GM21737 (cell line): ENCODE results near the gene COX10.
"Not testable (repeated sequence)": the region's sequence is repeated elsewhere in the genome, so short reads cannot be mapped to it uniquely, and the experiment has no call there.

Experiments used
- ATAC-seq: cut with Tn5 transposase; IDR thresholded peaks from one replicate; pipeline ENCODE4 v1.9.1; 2021; ENCODE audit warnings: mild to moderate bottlenecking, moderate library complexity; ENCODE audit not compliant: unreplicated experiment

Gene COX10

DNA sequence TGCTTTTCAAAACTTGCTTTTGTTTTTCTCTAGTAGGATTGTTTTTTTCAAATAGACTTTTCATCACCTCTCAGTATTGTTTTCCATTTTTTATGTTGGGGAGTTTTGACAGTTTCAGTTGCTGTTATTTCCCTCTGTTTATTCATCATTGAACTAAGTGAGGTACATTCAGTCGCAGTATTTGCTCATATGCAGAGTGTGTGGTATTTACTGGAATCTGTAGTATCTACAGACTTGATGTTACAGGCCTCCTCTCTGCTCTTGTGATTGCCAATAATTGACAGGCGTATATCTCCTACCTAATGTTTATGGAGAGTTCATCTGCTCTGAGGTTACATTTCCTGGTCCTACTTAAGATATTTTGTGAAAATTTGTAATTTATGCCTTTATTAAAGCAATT, 49.6 kb downstream of the COX10 start:
- no peak for ATAC-seq

DNA sequence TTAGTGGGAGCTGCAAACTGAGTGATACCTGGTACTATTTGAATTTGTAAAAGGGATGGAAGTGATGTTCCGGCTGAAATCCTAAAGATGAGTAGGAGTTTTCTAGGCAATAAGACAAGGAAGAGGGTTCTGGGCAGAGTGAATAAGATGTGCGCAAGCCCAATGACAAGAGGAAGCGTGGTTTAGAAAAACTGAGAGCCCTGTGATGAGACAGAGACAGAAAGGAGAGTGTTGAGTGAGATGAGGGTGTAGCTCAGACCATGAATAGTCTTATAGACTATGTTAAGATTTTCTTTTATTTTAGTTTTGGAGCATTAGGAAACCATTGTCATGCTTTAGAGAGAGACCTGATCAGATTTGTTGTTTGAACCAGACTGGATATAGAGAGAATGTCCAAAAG, 50.2 kb downstream of the COX10 start:
- no peak for ATAC-seq

DNA sequence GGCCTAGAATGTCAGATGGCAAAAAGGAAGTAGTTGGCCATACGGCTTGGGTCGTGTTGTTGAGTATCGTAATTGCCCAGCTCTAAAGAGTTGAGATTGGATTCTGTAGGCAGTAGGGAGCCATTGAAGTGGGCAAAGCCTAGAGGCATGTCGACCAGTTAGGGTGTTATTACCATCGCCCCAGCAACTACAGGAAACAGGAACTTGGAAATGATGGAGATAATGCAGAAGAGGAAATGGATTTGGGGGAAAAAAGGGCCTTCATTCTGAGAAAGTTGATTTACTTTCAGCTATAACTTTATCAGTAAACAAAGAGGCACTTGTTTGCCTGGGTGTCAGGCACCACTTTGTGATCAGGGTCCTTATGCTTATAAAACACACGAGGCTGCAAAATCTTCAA, 52.6 kb downstream of the COX10 start:
- ATAC-seq = no peak

DNA sequence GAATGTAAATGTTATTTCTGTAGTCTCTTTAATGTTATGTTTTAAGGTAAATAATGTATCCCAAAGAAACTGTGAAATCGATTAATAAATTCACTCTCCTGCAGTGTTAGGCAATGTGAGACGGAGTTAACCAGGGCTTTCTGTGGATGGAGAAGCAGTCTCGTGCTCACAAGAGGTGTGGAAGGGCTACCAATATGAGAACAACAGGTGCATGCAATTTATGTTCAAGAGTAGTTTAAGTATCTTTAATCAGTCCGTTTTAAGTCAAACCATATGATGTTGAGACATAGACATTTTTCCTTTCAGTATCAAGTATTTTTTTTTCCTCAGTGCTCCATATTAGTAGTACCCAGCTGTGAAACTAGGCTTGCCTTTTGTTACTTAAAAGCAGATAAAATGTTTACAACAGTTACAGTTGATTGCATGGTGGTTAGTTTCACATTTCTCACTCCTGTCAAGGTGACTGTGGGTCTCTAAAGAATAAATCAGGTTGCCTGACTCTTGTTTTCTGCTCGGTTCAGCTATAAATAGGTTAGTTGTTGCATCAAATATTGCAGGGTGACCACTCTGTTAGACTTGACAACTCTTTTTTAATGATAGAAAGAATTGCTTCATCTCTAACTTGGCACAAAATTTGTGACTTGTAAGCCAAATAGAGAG, 54.4 kb downstream of the COX10 start:
- ATAC-seq = no peak

DNA sequence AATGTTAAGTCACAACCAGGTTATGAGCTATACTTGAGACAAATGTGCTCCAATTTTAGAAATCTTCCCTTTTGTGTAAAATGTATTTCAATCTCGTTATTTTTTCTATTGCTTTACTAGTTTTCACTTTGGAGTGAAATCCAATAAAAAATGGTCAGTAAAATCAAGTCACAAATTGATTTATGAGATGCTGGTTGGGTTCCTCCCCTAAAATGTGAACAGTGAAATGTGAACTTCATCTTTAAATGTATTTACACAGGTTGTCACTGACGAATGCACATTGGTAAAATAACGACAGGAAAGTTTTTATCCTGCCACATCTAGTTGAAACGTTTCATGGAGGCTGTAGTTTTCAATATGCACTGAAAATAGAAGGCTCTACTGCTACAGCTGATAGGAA, 55.5 kb downstream of the COX10 start:
- ATAC-seq = no peak

DNA sequence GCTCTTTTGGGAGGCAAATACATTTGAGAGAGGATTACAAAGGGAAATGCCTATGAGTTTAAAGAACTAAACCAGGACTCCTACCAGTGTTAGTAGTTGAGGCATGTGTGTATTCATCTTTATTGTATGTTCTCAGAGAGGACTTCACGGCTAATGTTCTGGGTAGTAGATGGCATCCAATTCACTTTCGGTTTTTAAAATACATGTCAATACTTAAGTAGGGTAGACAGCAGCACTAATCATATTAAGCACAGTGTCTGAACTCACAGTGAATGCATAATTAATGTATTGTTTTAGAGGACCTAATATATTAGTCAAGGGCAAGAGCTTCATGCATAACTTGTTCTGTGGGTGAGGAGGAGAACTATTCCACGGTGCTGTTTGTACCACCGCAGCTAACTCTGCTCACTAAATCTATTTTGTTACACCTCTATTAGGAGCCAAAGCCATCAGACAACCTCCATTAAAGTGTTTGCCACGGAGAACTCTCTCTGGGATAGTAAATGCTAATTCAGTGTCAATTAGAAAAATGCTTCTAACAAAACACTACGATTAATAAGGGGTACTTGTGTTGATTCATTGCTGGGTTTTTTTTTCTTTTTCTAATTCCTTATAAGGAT, 56.3 kb downstream of the COX10 start:
- no peak for ATAC-seq

DNA sequence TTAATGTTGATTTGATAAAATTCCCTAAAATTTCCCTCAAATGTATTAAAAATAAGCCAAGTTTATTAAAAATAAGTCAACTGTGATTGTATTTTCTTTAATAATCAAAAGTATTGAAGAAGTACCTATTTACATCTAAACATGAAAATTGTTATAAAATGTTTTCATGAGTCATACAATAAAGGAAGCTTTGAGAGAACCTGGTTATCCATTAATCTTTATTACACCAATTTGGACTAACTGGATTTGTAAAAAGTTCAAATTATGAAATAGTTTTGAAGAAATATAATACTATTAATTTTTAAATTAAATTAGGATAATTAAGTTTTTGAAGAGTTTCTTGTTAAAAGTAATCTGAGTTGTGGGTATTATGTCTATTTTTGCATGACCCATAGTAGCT, 63.8 kb downstream of the COX10 start:
- ATAC-seq = no peak

DNA sequence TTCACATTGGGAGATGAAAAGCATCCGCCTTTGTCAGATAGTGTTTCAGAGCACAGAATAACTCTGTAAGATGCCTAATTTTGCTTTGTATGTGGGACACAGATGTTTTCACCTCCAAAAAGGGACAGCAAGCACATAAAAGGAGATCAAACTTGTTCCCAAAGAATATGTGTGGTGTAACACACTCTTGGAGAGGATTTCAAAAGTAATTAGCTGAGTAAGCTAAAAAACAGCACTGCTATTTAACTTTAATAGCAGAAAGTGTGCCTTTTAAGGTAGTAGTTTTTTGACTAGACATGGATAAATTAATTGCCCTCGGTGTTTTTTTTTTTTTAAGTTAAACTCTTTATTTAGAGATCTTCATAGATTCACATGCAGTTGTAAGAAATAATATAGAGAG, 65.2 kb downstream of the COX10 start:
- ATAC-seq = no peak

DNA sequence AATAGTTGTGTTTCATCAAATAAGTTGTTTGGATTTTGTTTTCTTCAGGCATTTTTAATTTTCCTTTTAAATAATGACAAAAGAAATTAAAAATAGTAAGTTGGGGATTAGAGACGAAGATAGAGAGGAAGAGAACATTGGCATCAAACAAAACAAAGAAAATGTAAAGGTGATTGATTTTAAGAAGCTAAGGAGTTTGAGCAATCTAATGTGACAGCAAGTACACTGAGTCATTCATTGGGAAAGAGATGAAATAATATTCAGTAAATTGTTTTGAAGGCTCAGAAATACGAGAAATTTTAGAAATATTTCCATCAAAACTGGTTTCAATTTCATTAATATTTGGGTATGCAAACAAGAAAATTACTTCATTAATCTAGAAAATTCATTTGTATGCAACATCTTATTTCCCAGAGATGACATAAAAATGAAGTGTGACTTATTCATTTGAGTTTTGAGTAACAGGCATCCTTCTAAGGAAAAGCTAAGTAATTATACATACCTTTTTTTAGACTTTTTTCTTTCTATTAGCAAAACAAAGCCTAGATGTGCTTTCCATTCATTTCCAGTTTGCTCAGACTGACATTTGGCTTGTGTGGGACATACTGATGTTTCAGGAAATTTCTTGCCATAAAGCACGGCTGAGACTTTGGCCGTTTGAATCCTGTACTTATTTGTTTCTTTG, 66.7 kb downstream of the COX10 start:
- ATAC-seq = no peak

DNA sequence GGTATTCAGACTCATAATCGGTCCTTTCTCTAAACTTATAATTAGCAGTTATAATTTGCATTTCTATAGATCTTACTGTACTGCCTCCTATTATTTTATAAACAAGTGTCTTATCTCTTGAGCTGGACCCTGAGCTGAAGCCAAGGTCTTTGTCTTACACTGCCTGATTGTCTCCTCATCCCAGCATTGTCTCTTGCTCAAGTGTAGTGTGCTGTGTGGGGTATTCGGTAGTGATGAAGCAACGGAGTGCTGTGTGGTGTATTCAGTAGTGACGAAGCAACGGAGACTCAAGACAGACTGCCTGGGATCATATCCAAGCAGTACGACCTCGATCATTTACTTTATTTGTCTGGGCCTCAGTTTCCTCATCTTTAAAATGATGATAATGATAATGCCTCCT, 69.3 kb downstream of the COX10 start:
- ATAC-seq = no peak

DNA sequence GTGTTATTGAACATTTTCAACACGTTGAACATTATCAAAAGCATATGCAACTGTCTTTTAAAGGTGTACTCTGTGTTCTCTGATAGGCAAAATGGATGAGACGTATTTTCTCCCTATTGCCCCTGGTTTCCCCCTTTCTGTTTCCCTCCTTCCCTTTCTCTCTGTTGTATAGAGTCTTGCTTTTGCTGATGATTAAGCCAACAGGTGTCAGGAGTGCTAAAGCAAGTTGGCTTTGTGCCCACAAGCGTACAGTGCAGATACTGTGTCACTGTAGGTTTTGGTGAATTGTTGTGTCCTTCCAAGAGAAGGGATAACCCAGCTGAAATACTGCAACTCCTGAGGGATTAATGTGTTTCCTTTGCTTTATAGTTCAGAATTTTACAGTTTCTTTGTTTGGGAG, 74.4 kb downstream of the COX10 start:
- no peak for ATAC-seq

DNA sequence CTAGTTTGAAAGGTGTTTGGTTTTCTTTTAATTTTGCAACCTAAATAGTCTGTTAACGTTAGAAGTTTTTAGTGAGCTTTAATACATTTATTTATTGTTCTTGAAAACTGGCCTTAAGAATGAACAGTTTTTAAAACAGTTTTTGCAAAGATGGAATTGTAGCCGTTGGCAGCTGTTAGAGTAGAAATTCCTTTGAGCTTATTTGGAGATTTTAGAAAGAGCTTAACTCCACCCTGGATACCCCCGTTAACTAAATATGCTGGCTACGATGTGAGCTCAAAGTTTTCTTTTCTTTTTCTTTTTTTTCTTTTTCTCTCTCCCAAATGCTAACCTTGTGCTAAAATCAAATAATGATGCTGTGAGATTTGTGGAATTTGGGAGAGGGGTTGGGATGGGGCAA, 75.2 kb downstream of the COX10 start:
- no peak for ATAC-seq

DNA sequence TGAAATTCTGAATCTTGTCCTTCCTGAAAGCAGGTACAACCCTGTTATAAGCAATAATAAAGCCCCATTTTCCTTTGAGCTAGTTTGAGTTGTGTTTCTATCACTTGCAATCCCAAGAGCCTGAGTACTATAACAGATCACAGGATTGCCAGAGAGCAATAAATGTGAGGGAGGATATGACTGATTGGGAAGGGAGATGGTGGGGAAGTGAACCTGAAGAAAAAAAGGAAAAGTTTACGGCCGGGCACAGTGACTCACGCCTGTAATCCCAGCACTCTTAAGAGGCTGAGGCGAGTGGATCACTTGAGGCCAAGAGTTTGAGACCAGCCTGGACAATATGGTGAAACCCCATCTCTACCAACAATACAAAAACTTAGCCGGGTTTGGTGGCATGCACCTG, 80.4 kb downstream of the COX10 start:
- ATAC-seq = no peak

DNA sequence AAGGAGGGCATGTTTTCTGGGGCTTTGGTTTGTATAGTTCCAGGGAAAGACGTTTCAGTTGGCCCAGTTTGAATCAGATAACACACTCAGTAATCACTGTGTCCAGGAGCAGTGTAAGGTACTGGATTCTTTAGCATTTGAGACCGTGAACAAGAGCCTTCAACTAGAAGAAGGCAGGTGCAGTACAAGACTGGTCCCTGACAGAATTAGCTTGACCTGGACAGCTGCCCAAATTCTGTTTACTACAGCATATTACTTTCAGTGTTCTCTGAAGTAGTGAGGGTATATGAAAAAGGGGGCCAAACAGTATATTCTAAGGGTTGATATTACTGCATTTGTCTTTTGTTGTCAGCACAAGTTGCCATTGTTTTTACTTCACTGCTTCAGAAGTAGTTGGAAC, 81.3 kb downstream of the COX10 start:
- ATAC-seq = no peak

DNA sequence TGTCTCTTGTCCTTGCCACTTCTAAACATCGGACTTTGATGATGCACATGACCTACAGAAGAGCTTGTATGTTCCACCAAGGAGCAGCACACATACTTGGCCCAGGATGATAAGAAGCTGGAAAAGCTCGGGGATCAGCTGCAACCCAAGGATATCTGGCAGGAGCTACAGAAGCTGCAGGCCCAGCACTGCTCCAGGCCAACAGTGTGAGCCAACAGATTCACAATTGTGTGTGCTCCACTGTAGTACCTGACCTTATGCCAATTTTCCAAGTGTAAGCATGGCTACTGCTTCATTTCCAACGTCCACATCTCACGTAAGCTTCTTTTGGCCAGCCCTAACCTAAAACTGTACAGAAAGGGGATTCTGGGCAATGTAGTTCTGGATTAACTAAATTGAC, 83.4 kb downstream of the COX10 start:
- ATAC-seq = no peak

DNA sequence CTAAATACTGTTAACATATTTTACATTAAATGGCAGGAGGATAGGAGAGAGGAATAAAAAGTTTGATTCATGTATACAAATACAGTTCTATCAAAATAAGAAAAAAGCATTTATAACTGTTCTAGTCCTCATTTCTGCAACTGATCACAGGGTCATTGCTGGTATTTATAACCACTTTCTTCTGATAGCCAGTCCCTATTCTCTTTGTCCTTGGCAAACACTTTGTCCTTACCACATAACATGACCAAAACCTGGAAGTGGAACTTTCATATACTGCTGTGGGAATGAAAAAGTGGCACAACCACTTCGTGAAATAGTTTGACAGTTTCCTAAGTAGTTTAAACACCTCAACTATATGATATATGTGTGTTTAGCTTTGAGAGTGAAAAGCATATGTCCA, 84.1 kb downstream of the COX10 start:
- no peak for ATAC-seq

DNA sequence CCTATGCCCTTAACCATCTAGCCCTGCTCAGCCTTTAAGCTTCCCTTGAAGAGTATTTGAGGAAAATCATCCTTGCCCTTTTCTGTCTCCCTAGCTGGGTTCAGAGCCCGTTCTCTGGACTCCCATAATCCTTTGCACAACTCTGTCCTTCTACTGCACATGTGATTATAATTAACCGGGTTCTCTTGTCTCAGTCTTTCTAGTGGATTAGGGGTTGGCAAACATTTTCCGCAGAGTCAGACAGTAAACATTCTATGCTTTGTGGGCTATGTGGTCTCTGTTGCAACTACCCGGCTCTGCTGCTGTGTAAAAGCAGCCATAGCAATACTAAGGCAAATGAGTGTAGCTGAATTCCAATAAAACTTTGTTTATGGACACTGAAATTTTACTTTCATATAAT, 87.4 kb downstream of the COX10 start:
- no peak for ATAC-seq

DNA sequence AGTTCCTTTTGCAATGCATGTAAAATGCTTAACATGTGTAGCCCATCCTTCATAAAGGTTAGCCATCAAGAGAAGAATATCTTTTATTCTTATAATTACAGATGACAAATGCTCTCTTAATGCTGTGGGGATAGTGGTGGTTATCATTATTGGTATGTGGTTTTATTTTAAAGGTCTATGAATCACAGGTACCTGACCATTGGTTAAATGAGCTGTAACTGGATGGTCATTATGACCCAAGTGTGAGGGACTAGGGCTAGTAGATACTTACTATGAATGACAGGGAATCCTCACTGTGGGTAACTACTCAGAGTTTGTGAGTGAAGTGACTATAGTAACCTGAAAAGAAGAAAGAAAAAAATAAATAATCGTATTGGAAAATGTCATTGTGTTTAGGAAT, 88.5 kb downstream of the COX10 start:
- no peak for ATAC-seq

DNA sequence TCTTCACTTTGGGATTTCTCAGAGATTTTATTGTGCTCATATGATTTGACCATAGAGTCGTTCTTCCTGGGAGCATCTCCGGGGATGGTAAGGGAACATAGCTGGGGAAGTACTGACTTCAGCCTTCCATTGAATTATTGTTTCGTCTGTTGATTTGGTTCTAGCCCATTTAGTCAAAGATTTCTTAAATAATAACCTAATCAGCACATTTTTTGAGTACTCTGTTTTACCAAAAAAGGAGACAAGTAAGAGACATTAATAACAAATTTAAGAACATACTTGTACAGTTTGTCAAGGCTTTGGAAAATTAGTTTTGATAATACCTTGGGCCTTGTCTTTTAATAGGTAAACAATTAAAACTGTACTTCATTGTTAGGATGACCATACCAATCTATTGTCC, 89.4 kb downstream of the COX10 start:
- no peak for ATAC-seq

DNA sequence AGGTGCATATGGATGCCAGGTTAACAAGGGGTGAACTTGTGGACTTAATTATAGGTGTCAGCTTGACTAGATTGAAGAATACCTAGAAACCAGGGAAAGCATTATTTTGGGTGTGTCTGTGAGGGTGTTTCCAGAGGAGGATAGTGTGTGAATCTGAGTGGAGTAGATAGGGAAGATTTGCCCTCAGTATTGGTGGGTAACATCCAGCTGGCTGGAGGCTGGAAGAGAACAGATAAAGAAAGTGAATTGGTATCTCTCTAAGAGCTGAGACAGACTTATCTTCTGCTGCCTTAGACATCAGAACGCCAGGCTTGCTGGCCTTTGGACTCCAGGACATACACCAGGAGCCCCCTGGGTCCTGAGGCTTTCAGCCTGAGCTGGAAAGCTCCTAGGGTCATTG, 92.1 kb downstream of the COX10 start:
- ATAC-seq = no peak

DNA sequence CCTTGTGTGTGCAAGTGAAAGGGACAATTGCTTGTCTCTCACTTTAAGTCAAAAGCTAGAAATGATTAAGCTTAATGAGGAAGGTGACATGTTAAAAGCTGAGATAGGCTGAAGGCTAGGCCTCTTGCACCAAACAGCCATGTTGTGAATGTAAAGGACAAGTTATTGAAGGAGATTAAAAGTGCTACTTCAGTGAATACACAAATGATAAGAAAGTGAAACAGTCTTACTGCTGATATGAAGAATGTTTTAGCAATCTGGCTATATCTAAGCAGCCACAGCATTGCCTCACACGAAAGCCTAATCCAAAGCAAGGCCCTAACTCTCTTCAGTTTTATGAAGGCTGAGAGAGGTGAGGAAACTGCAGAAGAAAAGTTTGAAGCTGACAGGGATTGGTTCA, 96.3 kb downstream of the COX10 start:
- ATAC-seq = no peak

DNA sequence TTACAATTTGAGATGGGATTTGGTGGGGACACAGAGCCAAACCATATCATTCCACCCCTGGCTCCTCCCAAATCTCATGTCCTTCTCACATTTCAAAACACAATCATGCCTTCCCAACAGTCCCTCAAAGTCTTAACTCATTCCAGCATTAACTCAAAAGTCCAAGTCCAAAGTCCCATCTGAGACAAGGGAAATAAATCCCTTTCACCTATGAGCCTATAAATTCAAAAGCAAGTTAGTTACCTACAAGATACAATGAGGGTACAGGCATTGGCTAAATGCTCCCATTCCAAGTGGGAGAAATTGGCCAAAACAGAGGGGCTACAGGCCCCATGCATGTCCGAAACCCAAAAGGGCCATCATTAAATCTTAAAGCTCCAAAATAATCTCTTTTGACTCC, 98.5 kb downstream of the COX10 start:
- ATAC-seq = not testable (repeated sequence)

DNA sequence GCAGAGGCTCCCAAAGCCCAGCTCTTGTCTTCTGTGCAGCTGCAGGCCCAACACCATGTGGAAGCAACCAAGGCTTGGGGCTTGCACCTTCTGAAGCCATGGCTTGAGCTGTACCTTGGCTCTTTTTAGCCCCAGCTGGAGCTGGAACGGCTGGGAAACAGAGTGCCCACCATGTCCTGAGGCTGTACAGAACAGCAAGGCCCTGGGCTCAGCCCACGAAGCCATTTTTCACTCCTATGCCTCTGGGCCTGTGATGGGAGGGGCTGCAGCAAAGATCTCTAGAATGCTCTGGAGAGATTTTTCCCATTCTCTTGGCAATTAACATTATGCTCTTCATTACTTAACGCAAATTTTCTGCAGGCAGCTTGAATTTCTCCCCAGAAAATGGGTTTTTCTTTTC, 99.3 kb downstream of the COX10 start:
- no peak for ATAC-seq
